AG08396 (cell line): Measurements from ENCODE around the gene SOBP.

Experiments used
- DNase-seq: peaks from one replicate; pipeline ENCODE4 v3.0.0; 2012; ENCODE audit warnings: low spot score, mixed read lengths

Gene SOBP

GRCh38 chr6:107658920-107659865 lies 169.3 kb downstream of the SOBP start:
- no peak for DNase-seq

- DNase-seq = no peak
Observed at GRCh38 chr6:107660839-107661238, 170.9 kb downstream of the SOBP start.

- DNase-seq = no peak
Observed at GRCh38 chr6:107661291-107661690, 171.4 kb downstream of the SOBP start.

- DNase-seq = no peak
Observed at GRCh38 chr6:107662333-107662732, 172.4 kb downstream of the SOBP start.

- no peak for DNase-seq
Observed at GRCh38 chr6:107663308-107663707, 173.4 kb downstream of the SOBP start.

GRCh38 chr6:107665382-107665781 lies 175.5 kb downstream of the SOBP start:
- peak; percentile 51 for DNase-seq

- no peak for DNase-seq
Observed at GRCh38 chr6:107666084-107666980, 176.4 kb downstream of the SOBP start.

- no peak for DNase-seq
Observed at GRCh38 chr6:107666981-107667601, 177.2 kb downstream of the SOBP start.

GRCh38 chr6:107667790-107668189 lies 177.9 kb downstream of the SOBP start:
- no peak for DNase-seq

- DNase-seq = no peak
Observed at GRCh38 chr6:107668743-107669474, 179.0 kb downstream of the SOBP start.

GRCh38 chr6:107670792-107671199 lies 180.9 kb downstream of the SOBP start:
- DNase-seq = peak; percentile 32

- DNase-seq = no peak
Observed at GRCh38 chr6:107673076-107673494, 183.2 kb downstream of the SOBP start.

GRCh38 chr6:107674995-107675738 lies 185.2 kb downstream of the SOBP start:
- peak; percentile 88 for DNase-seq

GRCh38 chr6:107676042-107676441 lies 186.1 kb downstream of the SOBP start:
- no peak for DNase-seq

GRCh38 chr6:107677399-107677798 lies 187.5 kb downstream of the SOBP start:
- no peak for DNase-seq

GRCh38 chr6:107679457-107679856 lies 189.5 kb downstream of the SOBP start:
- DNase-seq = peak; percentile 37

GRCh38 chr6:107682721-107683120 lies 192.8 kb downstream of the SOBP start:
- DNase-seq = no peak

GRCh38 chr6:107683183-107683582 lies 193.3 kb downstream of the SOBP start:
- no peak for DNase-seq

- DNase-seq = no peak
Observed at GRCh38 chr6:107684996-107685395, 195.1 kb downstream of the SOBP start.

GRCh38 chr6:107689190-107689589 lies 199.3 kb downstream of the SOBP start:
- no peak for DNase-seq
